H1 (cell line): ENCODE data around the gene SLC16A8. TPM values are rescaled to one million over a fixed set of nuclear protein-coding genes. Genes with fewer than 3 reads are reported as not detected.

ENCODE experiments used
- CTCF ChIA-PET: fragments of 300-600 bp; sonication (Branson Sonifier 250); formaldehyde crosslinking; loops from one replicate; lab custom pipeline; 2021; ENCODE audit not compliant: partially characterized antibody; lab: Charles Lee
- POLR2A ChIA-PET: fragments of 300-600 bp; sonication (Branson Sonifier 250); formaldehyde crosslinking; loops from one replicate; lab custom pipeline; 2021; ENCODE audit warnings: inconsistent platforms; ENCODE audit not compliant: partially characterized antibody; lab: Charles Lee
- DNase-seq, 2 experiments: peaks; one replicate each; pipeline versions ENCODE4 v3.0.0 to v3.0.0-alpha.2; 2010 to 2022; ENCODE audit warnings: low spot score in 2 of 2, low read depth in 1 of 2, mixed read lengths in 1 of 2
- FAIRE-seq: peaks from 2 replicates; lab custom pipeline; 2011; peaks lifted over from hg19 to GRCh38; lab: Jason Lieb, UNC
- H2AFZ ChIP-seq: 2 replicates; pipeline ENCODE4 v1.8.1; 2012; ENCODE audit warnings: low read length, inconsistent platforms
- H2AK5ac ChIP-seq: 2 replicates; pipeline ENCODE4 v1.6.1; 2013; ENCODE audit warnings: low read depth, low read length
- H2BK120ac ChIP-seq: replicated peaks from 2 replicates; pipeline ENCODE3; 2013; ENCODE audit warnings: low read depth, low read length, inconsistent platforms
- H2BK12ac ChIP-seq: 2 replicates; pipeline ENCODE4 v1.6.1; 2013; ENCODE audit warnings: low read depth, low read length
- H2BK15ac ChIP-seq: 2 replicates; pipeline ENCODE4 v1.6.1; 2013; ENCODE audit warnings: low read length
- H2BK20ac ChIP-seq: 2 replicates; pipeline ENCODE4 v1.6.1; 2013; ENCODE audit warnings: low read length
- H2BK5ac ChIP-seq: 2 replicates; pipeline ENCODE4 v1.6.1; 2013; ENCODE audit warnings: low read depth, low read length
- H3K14ac ChIP-seq: 2 replicates; pipeline ENCODE4 v1.6.1; 2013; ENCODE audit warnings: inconsistent platforms; ENCODE audit not compliant: insufficient read length
- H3K18ac ChIP-seq: 2 replicates; pipeline ENCODE4 v1.6.1; 2013; ENCODE audit warnings: low read length; ENCODE audit errors: extremely low read depth
- H3K23ac ChIP-seq: 2 replicates; pipeline ENCODE4 v1.6.1; 2013; ENCODE audit warnings: inconsistent platforms; ENCODE audit not compliant: insufficient read length
- H3K23me2 ChIP-seq: 2 replicates; pipeline ENCODE4 v1.6.1; 2013; ENCODE audit warnings: low read depth, low read length
- H3K27ac ChIP-seq: 2 replicates; pipeline ENCODE4 v1.6.1; 2011; ENCODE audit warnings: low read depth, low read length, inconsistent platforms
- H3K27me3 ChIP-seq, 4 experiments: replicated peaks in 1 of 4; 1 replicate in 1 of 4; 2 replicates in 3 of 4; pipeline versions ENCODE4 v1.6.1 to v1.8.1; 2011 to 2013; ENCODE audit warnings: low read length in 3 of 4, mild to moderate bottlenecking in 3 of 4, inconsistent platforms in 2 of 4, mixed read lengths in 2 of 4, moderate library complexity in 1 of 4; ENCODE audit not compliant: control insufficient read depth in 3 of 4, insufficient read depth in 3 of 4; ENCODE audit errors: extremely low read depth in 1 of 4
- H3K36me3 ChIP-seq, 4 experiments: 2 replicates each; pipeline versions ENCODE4 v1.6.1 to v1.8.1; 2011 to 2013; ENCODE audit warnings: mild to moderate bottlenecking in 4 of 4, low read length in 3 of 4, moderate library complexity in 2 of 4, control low read depth in 1 of 4, inconsistent platforms in 1 of 4; ENCODE audit not compliant: insufficient read depth in 4 of 4, control insufficient read depth in 2 of 4
- H3K4ac ChIP-seq: replicated peaks from 2 replicates; pipeline ENCODE3; 2013; ENCODE audit warnings: low read length, low read depth, mixed read lengths, inconsistent platforms; ENCODE audit not compliant: insufficient read length
- H3K4me1 ChIP-seq, 4 experiments: replicated peaks in 1 of 4; 1 replicate in 1 of 4; 2 replicates in 3 of 4; pipeline versions ENCODE4 v1.6.1 to v1.8.1; 2011 to 2013; ENCODE audit warnings: low read length in 3 of 4, inconsistent platforms in 2 of 4, mixed read lengths in 1 of 4; ENCODE audit not compliant: insufficient read depth in 4 of 4, control insufficient read depth in 3 of 4
- H3K4me2 ChIP-seq, 2 experiments: 2 replicates each; pipeline versions ENCODE4 v1.6.1 to v1.8.1; 2011 to 2013; ENCODE audit warnings: low read depth in 2 of 2, low read length in 2 of 2, control low read depth in 1 of 2, inconsistent platforms in 1 of 2, mild to moderate bottlenecking in 1 of 2; ENCODE audit not compliant: insufficient read depth in 1 of 2
- H3K4me3 ChIP-seq, 4 experiments: fragments of 200-600, 300-600 bp in 1 of 4; sonication (generic), shearing (Covaris generic), sonication (Bioruptor Twin) in 1 of 4; 2 replicates each; pipeline versions ENCODE4 v1.5.1 to v1.8.1; 2011 to 2016; ENCODE audit warnings: low read length in 4 of 4, low read depth in 3 of 4, control low read depth in 2 of 4, inconsistent platforms in 2 of 4, mild to moderate bottlenecking in 2 of 4, mixed read lengths in 1 of 4, moderate library complexity in 1 of 4; ENCODE audit not compliant: insufficient read depth in 2 of 4; ENCODE audit errors: extremely low read depth in 1 of 4
- H3K56ac ChIP-seq: replicated peaks from 2 replicates; pipeline ENCODE3; 2013; ENCODE audit warnings: low read depth, mild to moderate bottlenecking, mixed read lengths, low read length, inconsistent platforms; ENCODE audit not compliant: insufficient read length
- H3K79me1 ChIP-seq: 2 replicates; pipeline ENCODE4 v1.6.1; 2013; ENCODE audit warnings: low read depth, low read length, control low read depth
- H3K79me2 ChIP-seq, 2 experiments: 2 replicates each; pipeline versions ENCODE4 v1.6.1 to v1.8.1; 2012 to 2013; ENCODE audit warnings: low read length in 2 of 2, mild to moderate bottlenecking in 2 of 2, inconsistent platforms in 1 of 2; ENCODE audit not compliant: insufficient read depth in 2 of 2, control insufficient read depth in 1 of 2
- H3K9ac ChIP-seq, 4 experiments: replicated peaks in 1 of 4; 1 replicate in 1 of 4; 2 replicates in 3 of 4; pipeline versions ENCODE4 v1.6.1 to v1.8.1; 2011 to 2013; ENCODE audit warnings: low read depth in 3 of 4, low read length in 3 of 4, control low read depth in 2 of 4, mild to moderate bottlenecking in 2 of 4, moderate library complexity in 2 of 4, inconsistent platforms in 1 of 4; ENCODE audit errors: extremely low read depth in 1 of 4
- H3K9me3 ChIP-seq, 2 experiments: 2 replicates each; pipeline versions ENCODE4 v1.6.1 to v1.8.1; 2012 to 2013; ENCODE audit warnings: mild to moderate bottlenecking in 2 of 2, moderate library complexity in 2 of 2, control low read depth in 1 of 2, inconsistent platforms in 1 of 2, low read depth in 1 of 2, low read length in 1 of 2, mixed read lengths in 1 of 2; ENCODE audit not compliant: insufficient read depth in 2 of 2
- H4K20me1 ChIP-seq, 2 experiments: replicated peaks in 1 of 2; 2 replicates each; pipeline versions ENCODE3 to v1.8.1; 2011 to 2013; ENCODE audit warnings: inconsistent platforms in 2 of 2, low read length in 2 of 2, mild to moderate bottlenecking in 1 of 2; ENCODE audit not compliant: insufficient read depth in 2 of 2, control insufficient read depth in 1 of 2
- H4K5ac ChIP-seq: 2 replicates; pipeline ENCODE4 v1.6.1; 2013; ENCODE audit warnings: low read length, low read depth, mixed read lengths, inconsistent platforms; ENCODE audit not compliant: insufficient read length
- H4K8ac ChIP-seq: 2 replicates; pipeline ENCODE4 v1.8.0; 2013; ENCODE audit warnings: mild to moderate bottlenecking, moderate library complexity, low read length, inconsistent platforms; ENCODE audit not compliant: insufficient read depth; ENCODE audit errors: extremely low read depth
- H4K91ac ChIP-seq: replicated peaks from 2 replicates; pipeline ENCODE3; 2013; ENCODE audit warnings: low read length, mixed read lengths, inconsistent platforms; ENCODE audit not compliant: insufficient read length
- CTCF ChIP-seq, 3 experiments: IDR thresholded peaks; 1 replicate in 2 of 3; 2 replicates in 1 of 3; pipeline versions ENCODE4 v1.5.1 to v1.6.1; 2011; ENCODE audit warnings: low read length in 3 of 3, mild to moderate bottlenecking in 3 of 3, inconsistent platforms in 2 of 3, low read depth in 1 of 3, moderate library complexity in 1 of 3; ENCODE audit not compliant: insufficient read depth in 1 of 3; ENCODE audit errors: control extremely low read depth in 1 of 3
- NANOG ChIP-seq: IDR thresholded peaks from 2 replicates; pipeline ENCODE4 v1.6.1; 2011; ENCODE audit warnings: low read length, low read depth, mild to moderate bottlenecking, inconsistent platforms; ENCODE audit not compliant: insufficient read depth, poor library complexity, severe bottlenecking
- POLR2AphosphoS5 ChIP-seq: IDR thresholded peaks from 2 replicates; pipeline ENCODE4 v1.6.1; 2011; ENCODE audit warnings: low read depth, low read length
- WGBS, 2 experiments: shearing (Covaris generic) in 1 of 2; methylation state at CpG; one replicate each; pipeline versions ENCODE4 v1.1.6 to v1.1.7; 2013 to 2015; ENCODE audit warnings: low lambda C conversion rate in 2 of 2, mixed read lengths in 2 of 2, inconsistent platforms in 1 of 2, low coverage in 1 of 2, missing lambda C conversion rate in 1 of 2; ENCODE audit not compliant: insufficient replicate concordance in 2 of 2, insufficient coverage in 1 of 2, insufficient read length in 1 of 2; ENCODE audit errors: extremely low coverage in 1 of 2, missing lambda C conversion rate in 1 of 2; 5-methylcytosine and 5-hydroxymethylcytosine counted together
- polyA plus RNA-seq, 7 experiments: library from polyadenylated mRNA; depleted of rRNA in 3 of 7; stranded (reverse) in 5 of 7; unstranded in 2 of 7; fragments of >200 nt in 5 of 7; fragments of 200-250 nt in 2 of 7; gene quantifications; 1 replicate in 5 of 7; 2 replicates in 1 of 7; 4 replicates in 1 of 7; pipeline versions ENCODE4 v1.2.1 to v1.2.3, GENCODE V29; 2011 to 2013; ENCODE audit warnings: missing spikeins in 2 of 7, mixed read lengths in 2 of 7
- total RNA-seq: library from RNA; stranded (reverse); fragmentation: NEBNext Ultra II Directional; extraction: Animal tissue kit (Norgen Biotek cat#: 25700); gene quantifications from 2 replicates; pipeline ENCODE4 v1.2.1, GENCODE V29; 2021

SLC16A8 gene
- total and polyA plus RNA-seq, 2 of the 8 experiments (the other 6 are each of a cell fraction or from before 2014, with no cell fraction given) = 0.70 TPM; not detected in 1

- POLR2A ChIA-PET = interaction anchor here (0.8 kb wide), 1 partner anchor 10 kb away, joined by 5 read pairs; no protein-coding TSS in a partner anchor
- no peaks in the 10 kb centered on the region for H3K9me3 ChIP-seq
- H2AK5ac ChIP-seq = no peak overlapping the region
- H4K8ac ChIP-seq = no peak overlapping the region
- H3K79me2 ChIP-seq = no peaks in the 10 kb centered on the region
- CTCF ChIA-PET = interaction anchor here (0.6 to 10.2 kb wide), 20 partner anchors 6 to 1347 kb away, joined by 3 to 194 read pairs (median 4); no protein-coding TSS in a partner anchor
- H3K18ac ChIP-seq = no peak overlapping the region
- peak overlapping the region; percentile 77 for H3K4ac ChIP-seq
- H3K4me3 ChIP-seq = no peak overlapping the region
- no peak overlapping the region for H2BK20ac ChIP-seq
- no peak overlapping the region for H3K23ac ChIP-seq
- H3K36me3 ChIP-seq = no peaks in the 10 kb centered on the region
- H3K9ac ChIP-seq = no peak overlapping the region
- H3K4me2 ChIP-seq = no peak overlapping the region
- H3K27me3 ChIP-seq = no peaks in the 10 kb centered on the region
- no peak for FAIRE-seq
- no peak overlapping the region for H4K5ac ChIP-seq
- no peaks in the 10 kb centered on the region for H3K79me1 ChIP-seq
- H4K91ac ChIP-seq = no peak overlapping the region
- H2AFZ ChIP-seq = no peak overlapping the region
- no peak overlapping the region for H3K27ac ChIP-seq
- no peak for DNase-seq
- no peak overlapping the region for H2BK15ac ChIP-seq
- no peak overlapping the region for H3K56ac ChIP-seq
- no peak overlapping the region for H2BK12ac ChIP-seq
- peaks cover 0 to 9% (median 7%) of the 10 kb centered on the region in 4 experiments; a peak in 3 of 7 replicates for H3K4me1 ChIP-seq
- H3K23me2 ChIP-seq = 0 out of 2 replicates have a peak, but pooled peaks cover 1% of the 10 kb centered on the region
- H2BK120ac ChIP-seq = no peak overlapping the region
- no peak overlapping the region for H2BK5ac ChIP-seq
- H4K20me1 ChIP-seq = no peaks in the 10 kb centered on the region
- no peak overlapping the region for H3K14ac ChIP-seq
- WGBS, 2 experiments = 85% methylated on average over 17 of the region's 17 CpGs; no CpG with 5 or more reads in 1 of the 2 experiments
- no peak for TF ChIP-seq POLR2AphosphoS5
- no peak for TF ChIP-seq CTCF (IDR thresholded peaks at IDR 0.05; ENCODE audit: control extremely low read depth in 1 of 3, insufficient read depth in 1 of 3, low read depth in 1 of 3, low read length in 3 of 3)
- TF ChIP-seq NANOG = no peak
These were observed 23.0 kb upstream of the SLC16A8 start for GRCh38 chr22:38106814-38107578.
